ENCODE measurements around the gene DUSP22.
"Not testable (repeated sequence)": the region's sequence is repeated elsewhere in the genome, so short reads cannot be mapped to it uniquely, and the experiment has no call there.

The DUSP22 gene

GRCh38 chr6:279341-280029 lies 12.8 kb upstream of the DUSP22 start:
- DNase-seq (ENCODE audit: low spot score), result no peak

DNA sequence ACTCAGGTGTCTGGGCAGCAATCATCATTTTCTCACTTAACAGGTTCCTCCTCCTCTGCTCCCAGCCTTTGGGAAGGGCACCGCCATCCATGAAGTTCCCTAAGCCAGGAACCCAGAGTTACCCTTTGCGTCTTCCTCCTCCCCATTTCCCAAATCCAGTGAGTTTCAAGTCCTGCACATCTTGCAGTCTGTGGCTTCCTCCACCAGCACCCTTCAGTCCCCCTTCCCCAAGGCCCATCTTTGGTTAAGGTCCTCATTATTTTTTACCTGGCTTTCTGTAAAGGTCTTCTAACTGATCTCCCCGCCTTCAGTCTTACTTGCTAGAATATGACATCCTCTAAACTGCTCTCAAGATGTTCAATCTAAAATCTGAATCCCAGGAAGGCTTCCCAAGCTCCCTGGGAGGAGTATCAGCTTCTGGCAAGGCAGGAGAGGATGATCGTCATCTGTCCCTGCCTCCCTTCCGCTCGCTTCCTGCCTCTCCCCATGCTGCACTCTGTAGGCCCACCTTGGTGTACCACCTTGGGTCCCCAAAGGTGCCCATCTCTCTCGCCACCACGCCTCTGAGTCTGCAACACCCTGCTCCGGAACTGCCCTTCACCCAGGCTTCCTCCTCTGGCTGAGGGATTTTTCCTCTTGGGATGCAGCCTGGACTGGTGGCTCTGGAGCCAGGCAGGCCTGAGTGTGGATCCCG lies 11.4 kb upstream of the DUSP22 start:
- no peak for DNase-seq (ENCODE audit: low spot score)

- no peak for DNase-seq (ENCODE audit: low spot score)
These were observed 10.7 kb upstream of the DUSP22 start for GRCh38 chr6:281469-282103.

- no peak for DNase-seq (ENCODE audit: low spot score)
These were observed 10.0 kb upstream of the DUSP22 start for GRCh38 chr6:282177-282866.

- DNase-seq (ENCODE audit: low spot score), result no peak
These were observed 9.3 kb upstream of the DUSP22 start for GRCh38 chr6:282867-283416.

DNA sequence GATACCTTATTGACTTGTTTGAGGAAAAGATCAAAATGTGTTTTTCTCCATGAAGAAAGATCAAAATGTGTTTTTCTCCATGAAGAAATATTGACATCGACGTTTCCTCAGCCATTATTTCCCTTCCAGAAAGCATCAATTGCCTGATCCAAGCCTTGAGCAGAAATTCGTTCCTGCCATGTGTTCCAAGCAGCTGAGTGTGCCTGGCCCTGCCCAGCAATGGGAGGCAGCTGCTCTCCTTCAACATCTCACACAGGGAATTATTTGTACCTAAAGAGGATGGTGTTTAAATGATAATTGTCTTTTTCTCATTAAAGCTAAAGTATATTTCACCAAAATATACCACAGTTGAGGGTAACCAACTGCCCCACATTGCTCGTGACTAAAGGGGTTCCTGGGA lies 7.8 kb upstream of the DUSP22 start:
- no peak for DNase-seq (ENCODE audit: low spot score)

DNA sequence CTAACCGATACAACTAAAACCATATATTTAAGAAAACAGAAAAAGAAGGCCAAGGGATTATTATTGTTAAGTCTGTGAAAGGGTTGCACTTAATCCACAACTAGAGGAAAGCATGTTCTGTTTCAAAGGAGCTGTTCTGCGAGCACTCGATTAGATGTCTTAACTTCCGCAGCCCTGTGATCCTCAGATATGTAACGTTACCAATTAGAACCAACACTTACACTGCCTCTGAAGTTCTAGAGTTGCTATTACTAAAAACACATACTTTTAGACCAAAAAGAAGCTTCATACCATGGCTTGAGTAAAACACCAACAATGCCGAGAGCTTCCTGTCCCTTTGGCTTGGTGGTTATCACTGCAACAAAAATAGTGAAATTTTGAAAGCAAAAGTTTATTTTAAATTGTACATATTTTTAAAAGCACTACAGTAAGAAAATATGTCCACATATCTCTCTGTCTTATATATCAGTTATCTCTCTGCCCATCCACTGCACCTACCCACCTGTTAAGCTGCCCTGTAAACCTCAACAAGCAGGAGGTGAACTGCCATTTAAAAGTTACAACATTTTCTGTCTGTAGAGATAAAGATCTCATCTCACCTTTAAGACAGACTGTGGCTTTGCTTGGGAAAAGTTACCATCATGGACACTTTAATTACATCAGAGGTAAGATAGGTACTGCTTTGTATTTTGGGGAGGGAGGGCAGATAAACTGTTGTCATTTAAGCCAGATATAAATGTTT lies 7.1 kb upstream of the DUSP22 start:
- DNase-seq (ENCODE audit: low spot score), result no peak

DNA sequence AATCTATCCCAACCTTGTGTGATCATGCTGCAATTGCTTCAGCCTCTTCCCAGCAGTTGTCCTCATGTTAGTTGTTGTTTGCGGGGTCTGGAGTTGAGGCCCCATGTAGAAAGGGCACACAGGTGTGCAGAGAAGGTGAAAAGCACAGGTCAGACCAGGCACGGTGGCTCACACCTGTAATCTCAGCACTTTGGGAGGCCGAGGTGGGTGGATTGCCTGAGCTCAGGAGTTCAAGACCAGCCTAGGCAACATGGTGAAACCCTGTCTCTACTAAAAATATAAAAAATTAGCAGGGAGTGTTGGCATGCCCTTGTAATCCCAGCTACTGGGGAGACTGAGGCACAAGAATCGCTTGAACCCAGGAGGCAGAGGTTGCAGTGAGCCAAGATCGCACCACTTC lies 6.4 kb upstream of the DUSP22 start:
- not testable (repeated sequence) for DNase-seq (ENCODE audit: low spot score)

DNA sequence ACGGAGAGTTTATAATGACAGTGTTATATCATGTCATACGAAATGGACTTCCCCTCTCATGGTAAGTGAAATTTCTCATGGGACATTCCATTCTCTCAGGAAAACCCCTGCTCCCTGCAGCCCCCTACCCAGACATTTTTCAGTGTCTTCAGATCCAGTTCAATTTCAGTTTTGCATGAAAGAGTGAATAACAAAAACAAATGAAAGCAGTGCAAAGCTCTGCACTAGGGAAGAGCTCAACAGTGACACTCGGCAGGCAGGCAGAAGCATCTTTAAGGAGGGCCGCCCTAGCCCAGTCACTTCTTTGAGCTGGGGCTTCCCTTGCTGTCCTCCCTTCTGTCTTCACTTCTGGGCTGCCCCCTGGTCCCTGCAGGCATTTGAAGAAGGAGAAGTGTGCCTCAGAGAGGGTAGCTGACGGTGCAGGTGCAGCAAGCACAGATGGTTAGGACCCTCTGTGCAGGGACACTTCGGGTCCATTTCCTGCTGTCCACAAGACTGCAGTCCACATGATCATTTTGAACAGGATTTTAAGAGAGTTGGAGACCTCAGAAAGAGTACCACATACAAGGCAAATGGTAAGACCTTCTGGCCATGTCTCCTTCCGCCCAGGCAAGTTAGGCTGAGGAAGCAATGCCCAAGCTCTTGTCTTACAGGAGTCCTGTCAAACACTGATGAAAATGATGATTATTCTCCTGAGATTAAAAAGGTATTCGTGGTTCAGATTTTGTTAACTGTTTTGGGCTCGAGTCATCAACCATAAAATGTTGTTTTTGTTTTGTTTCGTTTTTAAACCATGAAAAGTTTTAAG lies 5.4 kb upstream of the DUSP22 start:
- DNase-seq (ENCODE audit: low spot score), result no peak

- no peak for DNase-seq (ENCODE audit: low spot score)
These were observed 4.8 kb upstream of the DUSP22 start for GRCh38 chr6:287489-287860.

GRCh38 chr6:288866-289265 lies 3.4 kb upstream of the DUSP22 start:
- DNase-seq (ENCODE audit: low spot score), result no peak

DNA sequence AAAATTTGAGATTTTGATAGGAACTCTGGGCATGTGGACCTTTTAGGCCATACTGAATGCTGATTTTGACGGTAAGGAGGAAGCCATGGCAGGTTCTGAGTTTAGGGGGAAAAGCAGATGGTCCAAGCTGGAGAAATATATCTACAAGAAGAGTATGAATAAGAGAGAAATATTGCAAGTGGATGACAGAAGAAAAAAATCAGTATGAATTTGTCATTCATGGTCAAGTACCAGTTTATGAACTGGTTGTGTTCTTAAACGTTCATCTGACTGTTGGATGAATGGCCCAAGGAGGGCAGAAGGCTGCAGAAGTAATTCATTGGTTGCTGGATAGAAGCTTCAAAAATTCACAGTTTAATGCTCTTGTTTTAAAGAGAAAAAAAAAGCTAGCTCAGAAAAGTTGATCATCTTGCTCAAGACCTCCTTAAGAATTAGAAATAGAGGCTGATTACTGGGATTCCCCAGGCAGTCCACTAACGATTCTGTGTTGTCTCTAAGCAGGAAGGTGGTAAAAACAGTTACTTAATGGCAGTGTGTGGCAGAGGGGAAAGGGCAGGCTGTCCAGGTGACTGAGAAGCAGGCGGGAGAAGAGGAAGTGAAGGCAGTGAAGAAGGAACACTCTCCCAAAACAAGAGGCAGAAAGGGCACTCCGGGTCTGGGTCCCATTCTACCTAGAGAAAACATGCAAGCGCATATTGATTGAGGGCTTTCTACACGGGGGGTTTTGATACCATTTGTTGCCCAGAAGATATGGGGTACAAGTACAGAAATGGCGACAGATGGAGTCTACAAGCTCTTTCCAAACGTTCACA lies 2.0 kb upstream of the DUSP22 start:
- no peak for DNase-seq (ENCODE audit: low spot score)

DNA sequence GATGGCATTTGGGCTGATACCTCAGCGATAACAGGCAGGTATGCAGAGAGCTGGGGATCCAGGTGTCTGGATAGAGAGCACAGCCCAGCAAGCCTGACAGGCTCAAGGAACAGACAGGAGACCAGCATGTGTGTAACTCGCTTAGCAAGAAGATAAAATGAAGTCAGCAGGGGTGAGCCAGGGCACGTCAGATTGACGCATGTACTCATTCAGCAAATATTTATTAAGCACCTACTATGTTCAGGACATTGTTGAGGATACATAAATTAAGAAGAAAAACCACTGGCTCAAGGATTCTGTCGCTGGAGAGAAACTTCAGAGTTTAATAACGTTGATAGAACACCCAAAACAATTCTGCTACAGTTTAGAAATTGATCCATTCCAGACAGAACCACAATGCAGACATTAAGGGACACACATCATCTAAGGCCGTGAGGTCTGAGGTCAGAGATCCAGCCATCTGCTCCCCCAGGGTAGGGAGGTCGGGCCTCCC lies 1.0 kb upstream of the DUSP22 start:
- peak; percentile 40 for DNase-seq (ENCODE audit: low spot score)

DNA sequence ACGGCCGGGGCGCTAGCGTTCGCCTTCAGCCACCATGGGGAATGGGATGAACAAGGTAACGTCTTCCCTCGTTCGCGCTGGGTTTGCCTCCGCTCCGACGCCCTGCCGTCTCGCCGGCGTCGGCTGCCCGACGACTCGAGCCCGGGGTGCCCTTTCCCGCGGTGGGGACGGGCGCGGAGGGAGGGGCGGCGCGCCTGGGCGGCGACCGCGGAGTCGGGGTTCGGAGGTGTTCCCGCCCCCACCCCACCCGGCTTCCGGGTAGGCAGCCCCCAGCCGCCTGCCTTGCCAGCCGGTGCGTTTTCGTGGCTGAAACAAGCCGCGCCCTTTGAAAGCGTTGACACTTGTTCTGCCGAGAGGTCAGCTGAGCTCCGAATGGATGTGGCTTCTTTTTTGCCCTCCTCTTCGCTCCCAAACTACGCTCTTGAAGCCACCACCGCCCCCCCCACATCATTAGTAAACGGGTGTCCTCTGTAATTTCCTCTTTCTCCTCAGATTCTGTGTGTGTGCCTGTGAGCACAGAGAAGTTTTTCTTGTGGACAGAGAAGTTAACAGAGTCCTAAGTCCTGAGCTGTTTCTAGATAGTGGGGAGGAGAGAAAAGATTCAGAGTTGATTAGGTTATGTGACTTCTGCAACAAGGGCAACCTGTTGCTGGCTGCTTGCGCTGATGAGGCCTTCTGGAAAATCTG lies 362 bp downstream of the DUSP22 start:
- DNase-seq (ENCODE audit: low spot score), result peak; percentile 62

GRCh38 chr6:293193-294174 lies 1.2 kb downstream of the DUSP22 start:
- peak; percentile 42 for DNase-seq (ENCODE audit: low spot score)

DNA sequence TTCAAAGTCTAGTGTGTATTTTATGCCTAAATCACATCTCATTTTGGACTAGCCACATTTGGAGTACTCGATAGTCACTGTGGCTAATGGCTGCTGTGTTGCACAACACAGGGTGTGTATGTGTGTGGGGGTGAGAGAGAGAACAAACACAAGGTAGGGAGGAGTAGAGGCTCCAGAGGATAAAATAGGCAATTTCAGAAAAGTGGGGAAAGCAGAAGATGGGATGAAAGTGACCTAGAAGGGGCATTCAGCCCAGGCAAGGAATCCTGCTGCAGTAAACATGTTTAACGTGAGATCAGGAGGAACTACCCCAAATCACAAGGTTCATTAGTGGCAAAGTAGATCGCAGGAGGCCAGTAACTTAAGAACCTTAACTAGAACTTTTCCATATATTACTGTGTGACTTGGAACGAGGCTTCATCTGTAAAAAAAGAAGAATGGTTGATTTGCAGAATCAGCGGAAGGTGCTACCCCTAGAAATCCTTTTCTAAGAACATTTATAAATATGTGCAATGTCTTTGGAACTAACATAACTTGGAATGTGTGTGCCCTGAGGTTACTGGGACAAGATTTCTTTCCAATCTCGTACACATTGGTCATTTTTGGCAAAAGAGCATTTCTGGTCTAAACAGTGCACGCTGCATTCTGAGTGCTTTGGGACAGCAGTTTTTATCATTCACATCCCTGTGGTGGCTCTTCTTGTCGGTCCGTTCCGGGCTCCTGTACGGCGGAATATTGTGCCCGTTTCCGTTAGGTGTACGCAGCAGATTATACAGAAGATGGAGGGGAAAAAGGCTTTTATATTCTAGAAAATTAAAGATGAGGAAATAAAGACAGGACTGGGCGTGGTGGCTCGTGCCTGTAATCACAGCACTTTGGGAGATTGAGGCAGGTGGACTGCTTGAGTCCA lies 2.6 kb downstream of the DUSP22 start:
- no peak for DNase-seq (ENCODE audit: low spot score)
